HG03378 (cell line): ENCODE data around the gene COL4A6.

Source experiments
- ATAC-seq: cut with Tn5 transposase; IDR thresholded peaks from one replicate; pipeline ENCODE4 v1.9.1; 2021; ENCODE audit warnings: mild to moderate bottlenecking, moderate library complexity; ENCODE audit not compliant: unreplicated experiment

COL4A6 gene

GRCh38 chrX:108163333-108164082 is 274.7 kb downstream of the COL4A6 start:
- ATAC-seq: no peak

GRCh38 chrX:108162265-108162664 is 276.0 kb downstream of the COL4A6 start:
- ATAC-seq: no peak

GRCh38 chrX:108160309-108160708 is 277.9 kb downstream of the COL4A6 start:
- no peak for ATAC-seq

DNA sequence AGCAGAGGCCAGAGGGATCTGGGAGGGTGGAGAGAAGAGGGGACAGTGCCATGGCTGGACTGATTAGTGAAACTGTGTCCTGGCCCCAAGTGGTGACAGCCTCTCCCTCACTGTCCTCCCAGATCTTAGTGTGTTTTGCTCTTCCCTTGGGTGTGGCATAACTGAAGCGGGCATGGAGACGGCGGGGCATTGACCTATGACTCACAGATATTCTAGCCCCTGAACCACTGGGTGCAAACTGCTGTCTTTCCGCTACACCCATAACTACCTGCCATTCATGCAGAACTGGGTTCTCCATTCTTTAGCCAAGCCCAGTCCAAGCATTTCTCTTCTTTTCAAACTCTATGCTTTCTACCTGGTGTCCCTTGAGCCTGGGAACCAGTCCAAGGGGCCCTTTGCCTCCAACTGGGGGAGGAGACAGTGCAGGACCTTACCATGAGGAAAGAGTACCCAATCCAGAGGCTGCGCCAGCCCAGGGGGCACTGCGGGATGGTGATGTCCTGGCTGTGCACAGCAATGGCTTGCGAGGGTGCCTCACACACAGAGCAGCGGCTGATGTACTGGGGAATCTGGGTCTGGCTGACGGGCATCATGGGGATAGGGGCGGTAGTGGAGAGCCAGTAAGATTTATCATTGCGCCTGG is 279.1 kb downstream of the COL4A6 start:
- ATAC-seq: no peak

DNA sequence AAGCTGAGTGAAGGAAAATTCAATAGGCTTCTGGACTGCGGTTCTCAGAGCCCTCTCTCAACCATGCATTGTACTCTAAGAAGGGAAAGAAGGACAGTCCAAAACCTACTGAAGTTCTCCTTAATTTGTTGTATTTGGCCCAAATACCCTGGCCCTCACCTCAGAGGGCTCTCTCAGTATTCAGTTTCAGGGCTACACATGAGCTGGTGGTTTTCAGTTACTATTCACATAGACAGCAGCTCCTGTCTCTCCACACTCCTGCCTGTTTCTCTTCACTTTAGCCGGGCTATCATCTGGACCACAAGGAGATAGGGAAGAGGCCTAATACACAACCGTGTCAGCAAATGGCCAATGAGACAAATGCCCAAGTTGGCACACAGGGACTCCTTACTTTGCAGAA is 280.6 kb downstream of the COL4A6 start:
- ATAC-seq: no peak

DNA sequence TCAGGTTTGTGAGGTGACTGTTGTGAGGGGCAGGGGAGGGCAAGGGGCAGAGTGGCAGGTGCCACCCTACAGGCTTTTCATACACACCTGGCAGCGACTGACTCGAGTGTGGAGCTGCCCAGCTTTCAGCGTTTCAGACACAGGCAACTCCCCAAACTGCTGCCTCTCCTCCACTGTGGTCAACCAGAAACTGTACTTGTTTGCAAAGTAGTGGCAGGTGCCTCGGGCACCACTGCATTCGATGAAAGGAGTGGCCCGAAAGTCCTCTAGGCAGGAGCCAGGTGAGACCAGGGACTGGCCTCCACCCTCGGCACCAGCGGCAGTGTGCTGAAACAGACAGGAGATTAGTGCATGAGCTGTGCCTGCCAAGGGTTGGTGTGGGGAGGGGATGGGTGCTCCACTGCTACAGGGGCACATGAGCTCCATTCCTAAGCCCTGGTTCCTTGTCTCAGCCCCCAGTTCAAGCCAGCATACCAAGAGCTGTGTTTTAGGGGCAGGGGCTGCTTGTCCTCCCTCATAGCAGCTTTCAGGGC is 281.2 kb downstream of the COL4A6 start:
- ATAC-seq: no peak

DNA sequence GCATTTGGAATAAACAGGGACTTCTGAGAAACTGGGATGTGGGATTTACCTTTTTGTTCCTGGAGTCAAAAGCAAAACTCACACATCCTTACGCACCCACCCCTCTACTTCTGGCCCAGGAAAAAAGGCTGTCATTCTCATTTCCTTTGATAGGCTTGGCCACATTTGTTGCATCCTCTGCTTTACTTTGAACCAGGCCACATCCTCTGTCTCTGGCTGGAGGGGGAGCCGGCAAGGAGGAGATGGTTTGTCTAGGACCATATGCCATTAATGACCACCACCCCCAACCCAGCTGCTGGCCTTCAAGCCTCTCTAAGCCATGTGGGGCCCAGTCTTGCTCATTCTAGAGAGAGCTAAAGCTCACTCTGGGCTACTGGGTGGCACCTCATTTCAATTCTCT is 282.1 kb downstream of the COL4A6 start:
- ATAC-seq: no peak

- peak; percentile 67 for ATAC-seq
Observed at GRCh38 chrX:108148524-108148923, 289.7 kb downstream of the COL4A6 start.

- ATAC-seq: no peak
Observed at GRCh38 chrX:108138814-108139702, 299.2 kb downstream of the COL4A6 start.

DNA sequence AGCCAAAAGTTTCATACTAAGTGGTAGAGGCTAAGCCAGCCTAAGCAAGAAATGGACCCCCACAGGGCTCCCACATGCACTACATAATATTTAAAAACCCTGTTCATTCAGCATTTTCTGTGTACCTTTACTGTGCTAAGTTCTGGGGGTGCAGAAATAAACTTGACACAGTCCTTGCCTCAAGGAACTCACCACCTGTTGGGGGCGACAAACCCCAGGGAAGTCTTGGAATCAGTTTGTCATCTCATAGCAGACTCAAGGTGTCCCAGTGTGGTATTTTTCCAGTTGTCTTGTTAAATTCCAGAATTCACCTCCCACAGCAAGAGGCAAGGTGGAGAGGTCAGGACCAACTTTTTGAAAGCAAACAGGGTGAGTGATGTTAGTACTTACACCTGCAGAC is 303.5 kb downstream of the COL4A6 start:
- ATAC-seq: no peak

DNA sequence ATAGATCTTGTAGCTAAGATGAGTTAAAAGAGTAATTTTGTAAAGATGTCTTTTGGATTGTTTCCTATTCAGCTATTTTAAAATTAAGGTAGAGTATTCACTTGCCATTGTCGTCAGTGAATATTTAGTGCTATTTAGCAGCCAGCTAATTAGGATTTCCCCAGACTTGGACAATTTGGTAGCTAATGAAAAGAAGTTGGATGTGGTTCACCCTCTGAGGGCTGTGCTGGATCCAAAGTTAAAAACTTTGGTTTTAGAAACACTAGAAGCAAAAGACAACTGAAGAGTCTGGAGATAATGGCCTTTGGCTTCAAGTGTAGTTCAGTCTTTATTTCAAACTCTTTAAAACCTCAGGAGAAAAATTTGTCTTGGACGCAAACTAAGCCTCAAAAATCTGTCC is 305.3 kb downstream of the COL4A6 start:
- ATAC-seq: no peak

DNA sequence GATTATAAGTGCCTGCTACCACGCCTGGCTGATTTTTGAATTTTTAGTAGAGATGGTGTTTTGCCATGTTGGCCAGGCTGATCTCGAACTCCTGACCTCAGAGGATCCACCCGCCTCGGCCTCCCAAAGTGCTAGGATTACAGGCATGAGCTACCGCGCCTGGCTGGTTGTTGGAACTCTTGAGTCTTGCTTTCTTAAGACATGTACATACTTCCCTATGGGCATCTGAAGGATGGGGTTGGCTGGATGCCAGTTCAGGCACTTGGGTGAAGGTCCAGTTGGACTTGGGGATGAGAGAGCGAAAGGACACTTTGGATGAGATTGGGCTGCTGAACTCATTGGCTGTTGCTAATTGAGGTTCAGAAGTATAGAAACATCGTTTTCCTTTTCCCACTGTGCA is 306.2 kb downstream of the COL4A6 start:
- no peak for ATAC-seq

DNA sequence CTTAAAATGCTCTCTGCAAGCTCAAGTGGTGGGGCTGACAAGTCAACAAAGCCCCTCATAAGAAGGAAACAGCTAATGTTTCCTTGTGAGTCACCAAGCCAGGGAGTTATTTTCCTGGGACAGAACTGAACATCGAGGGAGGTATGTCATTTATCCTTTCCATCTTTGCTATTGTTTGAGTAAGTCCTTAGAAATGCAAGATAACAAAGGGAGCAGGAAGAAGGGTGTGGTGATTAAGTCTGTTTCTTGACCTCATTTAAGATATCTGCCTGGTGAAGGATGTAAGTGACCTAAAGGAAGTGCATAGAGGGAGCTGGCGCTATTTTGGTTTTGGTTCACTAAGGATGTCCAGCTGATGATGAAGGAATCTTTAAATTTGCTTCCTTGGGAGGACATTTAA is 306.8 kb downstream of the COL4A6 start:
- ATAC-seq: no peak

DNA sequence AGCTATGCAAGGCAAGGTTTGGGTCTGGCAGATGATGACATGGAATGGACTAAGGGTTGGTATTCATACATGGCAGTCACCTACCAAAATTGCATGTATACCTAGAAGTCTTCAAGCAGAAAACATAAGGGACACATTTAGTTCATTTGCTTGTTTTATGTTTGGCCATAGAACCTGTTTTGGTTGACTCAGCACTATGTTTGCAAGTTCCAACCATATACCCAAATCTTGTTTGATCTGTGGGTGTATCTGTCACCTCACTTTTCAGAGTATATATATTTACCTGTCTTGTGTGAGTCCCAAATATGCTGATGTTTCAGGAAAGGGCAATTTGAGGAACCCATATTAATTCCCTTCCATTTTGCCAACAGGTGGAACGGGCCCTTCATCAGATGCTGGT is 307.3 kb downstream of the COL4A6 start:
- ATAC-seq: no peak

DNA sequence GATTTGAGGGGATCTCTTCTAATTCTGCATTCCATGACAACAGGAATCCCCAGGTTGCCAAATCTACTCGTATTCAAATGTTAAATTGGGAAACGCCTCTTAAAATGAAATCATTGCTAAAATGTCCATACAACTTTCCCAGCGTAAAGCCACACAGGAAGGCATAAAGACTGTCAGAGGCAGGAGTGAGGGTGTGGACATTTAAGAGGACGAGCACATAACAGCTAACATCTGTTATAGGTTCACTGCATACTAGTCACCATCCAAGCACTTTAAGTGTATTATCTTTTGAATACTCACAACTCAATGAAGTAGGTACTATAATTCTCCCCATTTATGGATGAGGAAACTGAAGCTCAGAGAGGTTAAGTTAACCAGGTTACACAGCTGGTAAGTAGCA is 311.1 kb downstream of the COL4A6 start:
- ATAC-seq: no peak

DNA sequence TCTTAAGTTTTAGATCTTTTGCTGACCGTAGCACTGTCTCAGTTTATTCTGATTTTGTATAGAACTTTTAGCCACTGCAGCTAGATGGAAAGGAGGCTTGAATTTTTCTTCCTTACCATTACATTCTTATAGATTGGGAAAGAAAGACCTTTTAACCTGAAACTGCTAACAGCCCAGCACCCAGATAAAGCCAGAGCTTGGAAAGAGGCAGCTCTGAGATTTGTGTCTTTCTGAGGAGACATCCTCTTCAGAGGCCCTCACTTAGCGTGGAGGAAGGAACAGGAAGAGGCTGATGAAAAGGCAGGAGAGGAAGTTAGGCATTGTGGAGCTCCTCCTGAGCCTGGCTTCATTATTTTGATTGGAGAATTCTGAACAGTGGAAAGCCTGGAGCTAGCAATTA is 311.6 kb downstream of the COL4A6 start:
- no peak for ATAC-seq

DNA sequence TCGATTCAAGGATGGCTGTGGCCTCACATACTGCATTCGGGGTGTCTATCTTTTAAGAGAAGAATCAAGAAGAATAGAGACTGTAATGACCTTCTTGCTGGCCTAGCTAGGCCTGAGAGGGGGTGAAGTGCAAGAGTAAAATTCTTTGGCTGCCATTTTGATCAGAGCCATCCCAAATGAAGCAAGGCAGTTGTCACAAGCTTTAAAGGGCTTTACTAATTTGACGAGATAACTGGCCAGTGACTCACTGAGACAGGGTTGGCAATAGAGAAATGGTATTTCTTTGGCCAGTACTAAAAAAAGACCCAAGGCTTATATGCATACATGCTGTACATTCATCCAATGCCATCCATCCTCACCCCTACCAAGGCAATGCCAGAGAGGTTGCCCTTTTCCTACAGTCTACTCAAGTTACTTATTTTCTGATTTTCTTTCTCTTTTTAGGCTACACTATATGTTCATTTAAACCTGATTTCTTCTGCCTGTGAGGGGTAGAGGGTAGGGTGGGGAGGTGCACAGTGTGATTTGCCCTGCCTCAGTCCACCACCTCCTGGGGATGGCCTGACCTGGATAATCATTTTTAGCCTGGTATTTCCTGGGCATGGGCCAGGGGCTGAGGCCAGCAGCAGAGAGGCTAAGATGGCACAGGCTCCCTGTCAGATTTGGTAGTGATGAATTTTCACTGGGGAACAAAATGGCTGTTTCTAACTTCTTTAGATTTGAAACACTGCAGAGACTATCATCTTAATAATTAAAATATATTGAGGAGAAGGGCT is 314.4 kb downstream of the COL4A6 start:
- ATAC-seq: no peak

- no peak for ATAC-seq
Observed at GRCh38 chrX:108122748-108123147, 315.5 kb downstream of the COL4A6 start.

- ATAC-seq: no peak
Observed at GRCh38 chrX:108121291-108121690, 316.9 kb downstream of the COL4A6 start.

- no peak for ATAC-seq
Observed at GRCh38 chrX:108117988-108118387, 320.2 kb downstream of the COL4A6 start.

DNA sequence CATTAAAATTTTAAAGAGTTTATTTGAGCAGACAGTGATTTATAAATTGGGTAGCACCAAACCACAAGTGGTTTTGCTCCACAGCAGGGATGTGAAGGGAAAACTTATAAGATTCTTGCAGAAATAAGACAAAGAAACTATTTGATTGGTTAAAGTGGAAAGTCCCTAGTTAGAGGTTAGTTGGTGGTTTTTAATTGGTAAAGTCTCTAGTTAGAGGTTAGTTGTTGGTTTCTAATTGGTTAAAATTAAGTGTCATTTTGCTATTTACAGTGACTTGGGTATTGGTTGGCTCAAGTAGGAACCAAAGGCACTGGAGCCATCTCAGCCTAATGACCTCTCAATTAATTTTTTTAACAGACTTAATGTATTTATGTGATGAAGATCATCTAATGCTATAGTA is 323.7 kb downstream of the COL4A6 start:
- ATAC-seq: no peak
